ENCODE data around the gene POLD3.

Gene POLD3

GRCh38 chr11:74677131-74677530 lies 84.7 kb downstream of the POLD3 start:
- TF ChIP-seq, protein P1, sequence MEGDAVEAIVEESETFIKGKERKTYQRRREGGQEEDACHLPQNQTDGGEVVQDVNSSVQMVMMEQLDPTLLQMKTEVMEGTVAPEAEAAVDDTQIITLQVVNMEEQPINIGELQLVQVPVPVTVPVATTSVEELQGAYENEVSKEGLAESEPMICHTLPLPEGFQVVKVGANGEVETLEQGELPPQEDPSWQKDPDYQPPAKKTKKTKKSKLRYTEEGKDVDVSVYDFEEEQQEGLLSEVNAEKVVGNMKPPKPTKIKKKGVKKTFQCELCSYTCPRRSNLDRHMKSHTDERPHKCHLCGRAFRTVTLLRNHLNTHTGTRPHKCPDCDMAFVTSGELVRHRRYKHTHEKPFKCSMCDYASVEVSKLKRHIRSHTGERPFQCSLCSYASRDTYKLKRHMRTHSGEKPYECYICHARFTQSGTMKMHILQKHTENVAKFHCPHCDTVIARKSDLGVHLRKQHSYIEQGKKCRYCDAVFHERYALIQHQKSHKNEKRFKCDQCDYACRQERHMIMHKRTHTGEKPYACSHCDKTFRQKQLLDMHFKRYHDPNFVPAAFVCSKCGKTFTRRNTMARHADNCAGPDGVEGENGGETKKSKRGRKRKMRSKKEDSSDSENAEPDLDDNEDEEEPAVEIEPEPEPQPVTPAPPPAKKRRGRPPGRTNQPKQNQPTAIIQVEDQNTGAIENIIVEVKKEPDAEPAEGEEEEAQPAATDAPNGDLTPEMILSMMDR (IDR thresholded peaks at IDR 0.05; ENCODE audit: low read depth, low read length) = no peak
- no peak for DNase-seq (ENCODE audit: low read depth, low spot score)
- in situ Hi-C loops (cut with HindIII; ENCODE audit: low sequenced_read_pairs) = no loop called here

GRCh38 chr11:74678041-74678440 lies 85.7 kb downstream of the POLD3 start:
- no peak for DNase-seq (ENCODE audit: low read depth, low spot score)
- in situ Hi-C loops (cut with HindIII; ENCODE audit: low sequenced_read_pairs) = no loop called here
- TF ChIP-seq, protein P1 (IDR thresholded peaks at IDR 0.05; ENCODE audit: low read depth, low read length) = no peak
- no peak overlapping the region for H3K4me3 ChIP-seq (ENCODE audit: low read depth, low read length)

More at GRCh38 chr11:74677131-74677530, 84.7 kb downstream of the POLD3 start:
- H3K4me3 ChIP-seq (ENCODE audit: low read depth, low read length) = no peak overlapping the region

GRCh38 chr11:74678591-74679512 lies 86.5 kb downstream of the POLD3 start:
- H3K4me3 ChIP-seq (ENCODE audit: low read depth, low read length) = no peak overlapping the region
- in situ Hi-C loops (cut with HindIII; ENCODE audit: low sequenced_read_pairs) = no loop called here
- DNase-seq (ENCODE audit: low read depth, low spot score) = no peak
- TF ChIP-seq, protein P1 (IDR thresholded peaks at IDR 0.05; ENCODE audit: low read depth, low read length) = no peak

DNA sequence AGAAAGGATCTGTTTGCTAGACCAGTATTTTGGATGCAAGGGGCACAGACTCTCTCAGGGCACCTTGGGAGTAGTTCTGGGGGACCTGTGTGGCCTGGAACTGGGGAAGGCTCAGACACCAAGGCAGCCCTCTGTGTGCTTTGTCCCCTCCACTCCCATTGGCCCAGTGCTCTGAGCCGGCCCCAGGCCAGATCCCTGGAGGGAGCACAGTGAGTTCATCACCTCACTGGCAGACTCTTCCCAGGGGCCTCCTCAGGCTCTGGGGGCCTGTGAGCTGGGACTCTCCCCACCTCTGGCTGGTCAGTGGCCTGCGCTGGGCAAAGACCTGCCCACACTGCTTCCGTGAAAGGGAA lies 87.1 kb downstream of the POLD3 start:
- H3K4me3 ChIP-seq (ENCODE audit: low read depth, low read length) = no peak overlapping the region
- TF ChIP-seq, protein P1 (IDR thresholded peaks at IDR 0.05; ENCODE audit: low read depth, low read length) = no peak
- in situ Hi-C loops (cut with HindIII; ENCODE audit: low sequenced_read_pairs) = no loop called here
- no peak for DNase-seq (ENCODE audit: low read depth, low spot score)

DNA sequence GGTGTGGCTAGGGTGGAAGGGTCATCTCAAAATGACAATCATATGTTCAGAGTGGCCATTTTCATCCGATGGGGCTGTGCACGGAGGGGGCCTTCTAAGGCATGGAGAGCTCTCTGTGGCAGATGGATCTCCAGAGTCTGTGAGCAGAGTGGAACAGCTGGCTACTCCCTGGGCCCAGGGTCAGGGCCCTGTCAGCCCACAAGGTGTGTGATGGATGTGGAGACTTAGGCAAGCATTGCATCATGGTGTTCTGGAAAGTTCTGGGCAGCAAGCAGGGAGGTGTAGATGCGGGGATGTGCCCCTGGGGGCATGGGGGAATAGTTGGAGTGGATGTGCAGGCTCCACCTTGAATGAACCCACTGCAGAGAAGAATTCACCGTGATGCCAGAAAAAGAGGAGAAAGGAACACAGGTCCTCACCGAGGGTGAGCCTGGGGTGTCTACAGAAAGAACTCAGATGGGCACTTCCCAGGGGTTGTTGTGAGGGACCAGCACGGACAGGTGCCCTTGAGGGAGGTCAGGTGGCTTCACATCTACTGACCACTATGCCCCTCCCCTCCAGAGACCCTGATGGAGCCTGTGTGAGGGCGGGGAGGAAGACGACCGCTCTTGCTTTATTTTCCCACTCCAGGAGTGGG lies 87.8 kb downstream of the POLD3 start:
- no peak for DNase-seq (ENCODE audit: low read depth, low spot score)
- H3K4me3 ChIP-seq (ENCODE audit: low read depth, low read length) = no peak overlapping the region
- in situ Hi-C loops (cut with HindIII; ENCODE audit: low sequenced_read_pairs) = no loop called here
- TF ChIP-seq, protein P1 (IDR thresholded peaks at IDR 0.05; ENCODE audit: low read depth, low read length) = no peak

DNA sequence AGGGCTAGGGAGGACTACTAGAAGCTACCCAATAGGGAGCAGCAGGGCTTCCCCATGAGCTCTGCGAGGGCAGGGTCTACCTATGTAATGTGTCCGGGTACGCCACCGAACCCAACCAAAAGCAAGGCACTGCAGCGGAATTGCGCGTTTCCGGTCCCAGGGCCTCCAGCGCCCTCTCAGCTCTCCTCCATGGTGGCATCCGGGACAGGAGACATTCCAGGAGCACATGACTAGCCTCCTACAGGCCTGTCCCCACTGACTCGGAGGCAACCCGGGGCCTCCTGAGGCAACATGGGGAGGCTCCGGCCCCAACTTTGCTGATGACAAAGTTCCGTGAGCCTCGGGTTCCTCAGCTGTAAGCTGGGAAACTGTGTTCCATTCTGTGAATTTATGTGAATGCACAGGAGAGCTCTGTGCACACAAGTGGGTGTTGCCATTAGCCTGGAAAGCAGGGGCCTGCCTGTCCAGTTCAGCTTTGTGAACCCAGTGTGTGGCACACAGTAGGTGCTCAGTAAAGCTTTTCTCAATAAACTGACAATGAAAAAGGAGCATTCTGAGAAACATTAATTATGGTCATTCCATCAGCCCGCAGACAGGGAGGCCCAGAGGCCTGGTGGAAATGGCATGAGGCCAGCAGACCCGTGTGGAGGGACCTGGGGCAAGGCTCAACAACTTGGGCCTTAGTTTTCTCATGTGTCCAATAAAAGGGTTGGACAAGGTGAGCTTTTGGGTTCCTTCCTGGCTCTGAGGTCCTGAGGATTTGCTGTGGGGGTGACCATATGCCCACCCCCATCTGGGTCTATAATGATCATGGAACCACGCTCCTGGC lies 88.5 kb downstream of the POLD3 start:
- TF ChIP-seq, protein P1 (IDR thresholded peaks at IDR 0.05; ENCODE audit: low read depth, low read length) = no peak
- DNase-seq (ENCODE audit: low read depth, low spot score) = no peak
- H3K4me3 ChIP-seq (ENCODE audit: low read depth, low read length) = no peak overlapping the region
- in situ Hi-C loops (cut with HindIII; ENCODE audit: low sequenced_read_pairs) = no loop called here
